HG03139 (cell line): ENCODE results near the gene ABCE1.

Experiments used
- ATAC-seq: cut with Tn5 transposase; IDR thresholded peaks from one replicate; pipeline ENCODE4 v1.9.1; 2021; ENCODE audit not compliant: unreplicated experiment

The ABCE1 gene

DNA sequence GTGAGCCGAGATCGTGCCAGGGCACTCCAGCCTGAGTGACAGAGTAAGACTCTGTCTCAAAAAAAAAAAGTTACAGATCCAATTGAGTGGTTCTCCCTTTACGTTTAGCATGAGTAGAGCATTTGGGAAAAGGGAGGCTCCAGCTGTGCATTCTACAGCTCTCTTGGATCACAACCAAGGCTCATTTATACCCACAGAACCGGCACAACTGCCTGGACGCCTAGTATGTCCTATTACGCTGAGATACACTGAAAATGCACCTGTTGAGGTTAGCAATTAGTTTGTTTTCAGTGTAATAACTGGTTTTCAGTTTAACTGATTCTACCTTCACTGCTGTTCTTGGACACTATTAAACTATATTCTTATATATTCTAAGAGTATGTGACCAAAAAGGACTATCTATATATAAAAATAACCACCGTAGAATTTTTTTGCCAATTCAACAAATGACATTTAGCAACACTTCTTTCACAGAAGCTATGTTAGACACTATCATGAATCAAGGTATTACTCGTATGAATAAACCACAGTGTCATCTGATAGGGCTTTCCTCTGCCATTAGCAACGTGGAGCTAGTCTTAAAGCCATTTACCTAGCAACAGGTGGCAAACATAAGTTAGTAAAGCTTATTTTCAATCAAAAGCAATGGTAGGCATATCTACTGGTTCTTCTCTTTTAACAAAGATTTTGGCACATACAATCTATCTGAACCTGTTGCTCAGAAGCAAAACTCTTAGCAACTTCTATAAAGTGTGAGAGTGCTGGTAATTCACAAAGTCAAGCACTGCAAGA, 78.7 kb downstream of the ABCE1 start:
- no peak for ATAC-seq

DNA sequence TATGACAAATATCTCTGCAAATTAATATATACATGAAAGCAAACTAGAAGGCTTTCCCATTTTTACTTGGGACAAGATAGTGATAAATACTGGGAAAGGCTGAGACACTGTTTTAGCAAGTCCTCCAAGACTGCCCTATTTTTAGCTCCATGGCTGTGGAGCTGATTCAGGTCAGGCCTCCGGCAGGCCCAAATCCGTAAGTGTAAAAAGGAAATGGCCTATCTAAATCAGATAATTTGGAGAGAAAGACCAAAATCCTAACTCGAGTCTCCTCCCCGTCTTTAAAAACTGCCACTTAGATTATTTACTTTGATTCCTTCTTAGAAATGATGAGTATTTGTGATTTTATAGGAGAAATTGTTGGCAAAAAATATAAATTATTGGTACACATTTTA, 79.4 kb downstream of the ABCE1 start:
- ATAC-seq: no peak

GRCh38 chr4:145177906-145178538, 79.9 kb downstream of the ABCE1 start:
- ATAC-seq: no peak

DNA sequence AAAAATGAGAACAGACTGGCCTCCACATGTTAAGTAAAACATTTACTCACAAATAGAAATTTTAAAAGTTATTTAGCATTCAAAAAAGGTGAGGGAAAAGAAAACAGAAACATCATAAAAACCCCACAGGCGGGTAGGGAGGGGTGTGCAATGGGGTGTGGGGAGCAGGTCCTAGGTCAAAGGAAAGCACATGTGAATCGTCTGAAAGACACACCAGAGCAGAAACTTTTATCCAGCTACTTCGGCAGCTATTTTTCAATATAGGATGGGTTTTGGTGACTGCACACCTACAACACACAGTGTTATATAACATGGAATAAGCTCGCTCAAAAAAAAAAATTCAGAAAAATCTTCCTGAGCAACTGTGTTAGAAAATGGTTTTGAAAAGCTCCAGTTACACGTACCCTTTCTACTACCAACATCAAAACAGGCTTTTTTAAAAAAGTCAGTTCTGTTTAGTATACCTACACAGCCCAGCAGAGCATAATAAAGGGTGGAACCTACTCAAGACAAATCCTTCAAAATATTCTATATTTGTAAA, 80.7 kb downstream of the ABCE1 start:
- no peak for ATAC-seq
